NB4 (cell line): ENCODE results near the gene EXOC4.

Source experiments
- CTCF ChIP-seq: IDR thresholded peaks from one replicate; pipeline ENCODE4 v1.5.1; 2012; ENCODE audit warnings: low read depth, low read length
- MAX ChIP-seq: IDR thresholded peaks from 2 replicates; pipeline ENCODE4 v1.6.1; 2011; ENCODE audit warnings: low read depth, low read length
- POLR2A ChIP-seq: IDR thresholded peaks from 2 replicates; pipeline ENCODE4 v1.6.1; 2011; ENCODE audit warnings: mild to moderate bottlenecking; ENCODE audit not compliant: insufficient read length; ENCODE audit errors: extremely low read depth

GRCh38 chr7:134068670-134069069 lies 815.8 kb downstream of the EXOC4 start:
- no peak for TF ChIP-seq CTCF
- TF ChIP-seq POLR2A: no peak
- no peak for TF ChIP-seq MAX
